Activated B cell treated with CpG ODN at 0.5 μM for 24 hours (primary cell): ENCODE data around the gene NLN. TPM values are rescaled to one million over a fixed set of nuclear protein-coding genes. Genes with fewer than 3 reads are reported as not detected.

ENCODE experiments used
- ATAC-seq: fragments of 200-7000 bp; cut with Tn5 transposase; one replicate; pipeline ENCODE4 v1.10.0; 2021; ENCODE audit warnings: low read depth, mild to moderate bottlenecking, moderate library complexity
- CTCF ChIA-PET: fragments of 350-600 bp; sonication (Branson Sonifier 250); formaldehyde crosslinking; loops from one replicate; lab custom pipeline; 2021; ENCODE audit warnings: antibody characterized with exemption; lab: Charles Lee
- POLR2A ChIA-PET: fragments of 350-600 bp; sonication (Branson Sonifier 250); formaldehyde crosslinking; loops from one replicate; lab custom pipeline; 2021; ENCODE audit warnings: antibody characterized with exemption; lab: Charles Lee
- DNase-seq: peaks from one replicate; pipeline ENCODE4 v3.0.0; 2022
- H3K27ac Mint-ChIP-seq: one replicate; pipeline ENCODE4 v1.8.0; 2020; ENCODE audit warnings: mixed read lengths
- H3K27me3 Mint-ChIP-seq: one replicate; pipeline ENCODE4 v1.8.0; 2021; ENCODE audit warnings: mixed read lengths
- H3K36me3 Mint-ChIP-seq: one replicate; pipeline ENCODE4 v1.8.0; 2021; ENCODE audit warnings: low read depth, mixed read lengths
- H3K4me1 Mint-ChIP-seq: one replicate; pipeline ENCODE4 v1.8.0; 2021; ENCODE audit warnings: mixed read lengths
- H3K4me3 Mint-ChIP-seq: one replicate; pipeline ENCODE4 v1.8.0; 2020; ENCODE audit warnings: mild to moderate bottlenecking, mixed read lengths
- H3K9me3 Mint-ChIP-seq: one replicate; pipeline ENCODE4 v1.8.0; 2020; ENCODE audit warnings: mixed read lengths
- CTCF ChIP-seq: fragments of 200-600 bp; IDR thresholded peaks from one replicate; pipeline ENCODE4 v1.8.0; 2022; ENCODE audit warnings: antibody characterized with exemption, mild to moderate bottlenecking
- intact Hi-C: fragments of 100-400 bp; cut with micrococcal nuclease; formaldehyde crosslinking; loops from one replicate; pipeline ENCODE4 v1.15.1; 2024
- total RNA-seq: library from RNA; stranded (reverse); gene quantifications from 2 replicates; pipeline ENCODE4 v1.2.3, GENCODE V29; 2022

Gene NLN
- total RNA-seq, 1 donor from 2014 or later: 16.5 TPM

GRCh38 chr5:65693121-65693520 lies 28.9 kb upstream of the NLN start:
- DNase-seq (no peak), ATAC-seq (no peak)
- Mint-ChIP-seq H3K4me3 (no peak overlapping the region), H3K36me3 (peaks cover 17% of the 10 kb centered on the region), H3K9me3 (no peaks in the 10 kb centered on the region), H3K4me1 (peaks cover 4% of the 10 kb centered on the region), H3K27me3 (no peaks in the 10 kb centered on the region), H3K27ac (no peak overlapping the region)
- no peak for TF ChIP-seq CTCF
- CTCF ChIA-PET: no interaction called here
- POLR2A ChIA-PET: no interaction called here
- intact Hi-C loops: no loop called here

GRCh38 chr5:65695162-65695755 lies 26.7 kb upstream of the NLN start:
- TF ChIP-seq CTCF: no peak
- ATAC-seq (peak; percentile 69), DNase-seq (no peak)
- CTCF ChIA-PET: no interaction called here
- POLR2A ChIA-PET: interaction anchor here (0.9 kb wide), 1 partner anchor 27 kb away, joined by 3 read pairs; the partner anchor contains the start of genes NLN and SGTB
- peaks cover 18% of the 10 kb centered on the region for H3K4me1 Mint-ChIP-seq
- intact Hi-C loops: no loop called here
- no peaks in the 10 kb centered on the region for H3K9me3 Mint-ChIP-seq
- peaks cover 24% of the 10 kb centered on the region for H3K36me3 Mint-ChIP-seq
- no peaks in the 10 kb centered on the region for H3K27me3 Mint-ChIP-seq
- H3K4me3 Mint-ChIP-seq: no peak overlapping the region
- H3K27ac Mint-ChIP-seq: no peak overlapping the region

- POLR2A ChIA-PET: interaction anchor here (0.8 to 0.9 kb wide), 2 partner anchors 26 to 230 kb away, joined by 3 read pairs; partner anchors contain the start of genes ERBIN, NLN and SGTB
- CTCF ChIA-PET: no interaction called here
- H3K9me3 Mint-ChIP-seq: no peaks in the 10 kb centered on the region
- intact Hi-C loops: no loop called here
- ATAC-seq (no peak), DNase-seq (no peak)
- H3K27ac Mint-ChIP-seq: no peak overlapping the region
- H3K36me3 Mint-ChIP-seq: peaks cover 19% of the 10 kb centered on the region
- no peaks in the 10 kb centered on the region for H3K27me3 Mint-ChIP-seq
- no peak for TF ChIP-seq CTCF
- peaks cover 18% of the 10 kb centered on the region for H3K4me1 Mint-ChIP-seq
- no peak overlapping the region for H3K4me3 Mint-ChIP-seq
Observed at GRCh38 chr5:65695896-65696295, 26.1 kb upstream of the NLN start.

- ChIA-PET CTCF (no interaction called here), POLR2A (no interaction called here)
- Mint-ChIP-seq H3K36me3 (peaks cover 19% of the 10 kb centered on the region), H3K27ac (no peak overlapping the region), H3K27me3 (no peaks in the 10 kb centered on the region), H3K4me3 (no peak overlapping the region), H3K4me1 (peaks cover 18% of the 10 kb centered on the region), H3K9me3 (no peaks in the 10 kb centered on the region)
- no peak for ATAC-seq
- intact Hi-C loops: no loop called here
- no peak for TF ChIP-seq CTCF
- DNase-seq: no peak
Observed at GRCh38 chr5:65696892-65697291, 25.1 kb upstream of the NLN start.

- DNase-seq (no peak), ATAC-seq (no peak)
- H3K27ac Mint-ChIP-seq: no peak overlapping the region
- no peaks in the 10 kb centered on the region for H3K9me3 Mint-ChIP-seq
- peaks cover 29% of the 10 kb centered on the region for H3K36me3 Mint-ChIP-seq
- no peak for TF ChIP-seq CTCF
- ChIA-PET POLR2A (no interaction called here), CTCF (no interaction called here)
- H3K4me1 Mint-ChIP-seq: peaks cover 18% of the 10 kb centered on the region
- intact Hi-C loops: no loop called here
- H3K27me3 Mint-ChIP-seq: no peaks in the 10 kb centered on the region
- no peak overlapping the region for H3K4me3 Mint-ChIP-seq
Observed at GRCh38 chr5:65699338-65699737, 22.7 kb upstream of the NLN start.
